NK-92 (cell line): ENCODE data around the gene UCK2.

Experiments used
- DNase-seq: peaks from one replicate; lab custom pipeline; 2025; ENCODE audit not compliant: unreplicated experiment; lab: John Stamatoyannopoulos, UW

UCK2 gene

DNA sequence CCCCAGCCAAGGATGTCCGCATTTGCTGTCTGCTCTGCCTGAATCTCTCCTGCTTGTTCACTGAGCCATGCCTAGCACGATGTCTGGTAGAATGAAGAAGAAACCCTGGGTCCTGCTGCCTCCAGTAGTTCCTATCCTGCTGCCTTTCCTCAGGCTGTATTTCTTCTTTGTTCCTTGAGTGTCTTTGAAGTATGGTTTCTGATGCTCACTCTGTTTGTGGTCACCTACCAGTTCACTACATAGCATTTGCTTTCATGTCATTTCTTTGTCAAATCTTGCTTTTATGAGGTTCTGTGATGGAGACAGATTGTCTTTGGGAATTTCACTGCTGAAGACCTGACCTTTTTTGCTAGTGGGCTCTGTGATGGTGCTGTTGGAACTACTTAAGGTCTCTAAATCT lies 5.9 kb downstream of the UCK2 start:
- no peak for DNase-seq

DNA sequence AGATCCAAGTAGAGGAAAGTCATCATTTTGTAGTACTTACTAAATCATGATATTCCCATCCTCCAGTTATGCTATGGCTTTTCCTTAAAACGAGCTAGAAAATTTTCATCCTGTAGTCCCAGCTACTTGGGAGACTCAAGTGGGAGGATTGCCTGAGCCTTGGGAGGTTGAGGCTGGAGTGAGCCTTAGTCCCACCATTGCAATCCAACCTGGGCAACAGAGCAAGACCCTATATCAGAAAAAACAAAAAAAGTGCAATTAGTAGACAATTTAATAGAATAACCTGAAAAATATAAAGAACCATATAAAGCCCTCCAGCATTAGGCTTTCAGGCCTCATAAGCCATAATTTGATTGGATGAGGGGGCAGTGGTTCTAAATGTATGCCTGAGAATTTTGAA lies 6.8 kb downstream of the UCK2 start:
- no peak for DNase-seq

DNA sequence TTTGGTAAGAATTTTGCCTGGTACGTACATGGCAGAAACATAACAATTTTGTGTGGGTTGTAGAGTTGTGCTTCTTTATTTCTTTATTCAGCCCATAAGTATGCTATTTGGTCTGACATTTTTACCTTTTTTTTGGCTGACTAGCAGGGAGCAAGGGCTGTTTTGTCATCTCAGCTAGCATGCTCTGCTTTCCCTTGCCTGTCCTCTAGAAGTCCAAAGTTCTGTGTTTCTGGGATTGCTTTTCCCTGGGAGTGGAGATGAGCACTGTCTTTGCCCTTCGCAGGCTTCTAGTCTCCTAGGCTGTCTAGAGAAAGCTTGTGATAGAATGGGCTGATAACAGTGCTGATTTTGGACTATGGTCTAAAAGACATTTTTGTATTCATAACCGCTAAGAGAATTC lies 7.5 kb downstream of the UCK2 start:
- no peak for DNase-seq

DNA sequence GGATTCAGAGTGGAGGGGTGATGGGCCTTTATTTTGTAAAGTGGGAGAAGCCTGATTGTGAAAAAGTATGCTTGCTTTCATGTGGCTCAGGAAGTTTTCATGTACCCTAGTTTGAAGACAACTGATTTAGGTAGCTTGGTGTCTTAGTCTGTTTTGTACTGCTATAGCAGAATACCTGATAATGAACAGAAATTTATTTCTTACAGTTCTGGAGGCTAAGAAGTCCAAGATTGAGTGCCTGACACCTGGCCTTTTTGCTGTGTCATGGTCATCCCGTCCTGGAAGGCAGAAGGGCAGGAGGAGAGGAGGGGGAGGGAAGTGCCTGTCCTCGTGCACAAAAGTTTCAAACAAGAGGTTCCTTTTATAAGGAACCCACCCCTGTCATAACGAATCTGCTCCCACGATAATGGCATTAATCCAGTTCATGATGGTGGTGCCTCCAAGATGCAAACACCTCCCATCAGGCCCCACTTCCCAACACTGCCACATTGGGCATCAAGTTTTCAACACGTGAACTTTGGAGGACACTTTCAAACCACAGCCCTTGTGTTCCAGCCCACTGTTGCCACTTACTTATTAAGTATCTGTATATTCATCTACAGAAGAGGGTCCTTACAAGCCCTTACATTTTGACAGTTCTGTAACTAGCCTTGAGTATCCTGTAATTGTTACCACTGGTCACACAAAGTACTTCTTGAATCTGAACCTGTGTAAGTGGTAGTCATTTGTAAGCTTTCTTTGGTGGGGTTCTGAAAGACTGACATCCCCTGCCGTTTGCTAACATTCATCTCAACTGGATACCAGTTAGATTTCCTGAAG lies 9.5 kb downstream of the UCK2 start:
- DNase-seq, result no peak

DNA sequence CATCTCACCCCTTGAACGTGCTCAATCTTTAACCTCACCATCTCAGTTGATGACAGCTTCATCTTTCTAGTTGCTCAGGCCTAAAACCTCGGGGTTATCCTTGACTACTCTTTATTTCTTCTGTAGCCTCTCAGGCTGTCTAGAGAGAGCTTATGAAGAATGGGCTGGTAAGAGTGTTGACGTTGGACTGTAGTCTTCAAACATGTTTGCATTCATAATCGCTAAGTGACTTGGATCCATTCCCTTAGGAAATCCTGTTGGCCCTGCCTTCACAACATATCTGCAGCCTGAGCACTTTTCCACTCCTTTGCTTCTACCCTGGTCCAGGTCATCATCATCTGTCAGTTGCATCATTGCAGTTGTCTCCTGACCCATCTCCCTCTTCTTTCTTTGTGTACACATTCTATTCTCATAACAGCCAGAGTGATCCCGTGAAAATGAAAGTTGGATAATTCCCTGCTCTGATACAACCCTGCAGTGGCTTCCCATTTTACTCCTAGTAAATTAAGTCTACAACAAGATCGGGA lies 10.5 kb downstream of the UCK2 start:
- DNase-seq, result no peak

DNA sequence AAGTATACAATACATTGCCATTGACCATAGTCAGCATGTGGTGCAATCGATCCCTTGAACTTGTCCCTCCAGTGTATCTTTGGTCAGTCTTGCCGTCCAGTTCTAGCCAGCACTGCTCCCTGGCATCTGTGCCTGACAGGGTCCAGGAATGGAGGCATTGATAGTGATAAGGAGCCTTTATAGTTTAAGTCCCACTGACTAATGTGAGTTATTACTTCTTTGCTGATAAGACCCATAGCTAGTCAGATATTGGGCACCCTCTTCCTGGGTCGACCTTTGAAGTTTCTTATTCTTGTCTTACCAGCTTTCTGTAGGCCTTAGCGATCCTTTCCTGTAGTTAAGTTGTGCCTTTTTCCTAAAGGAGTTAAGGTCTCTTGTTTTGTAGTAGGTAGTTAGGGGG lies 13.0 kb downstream of the UCK2 start:
- no peak for DNase-seq

DNA sequence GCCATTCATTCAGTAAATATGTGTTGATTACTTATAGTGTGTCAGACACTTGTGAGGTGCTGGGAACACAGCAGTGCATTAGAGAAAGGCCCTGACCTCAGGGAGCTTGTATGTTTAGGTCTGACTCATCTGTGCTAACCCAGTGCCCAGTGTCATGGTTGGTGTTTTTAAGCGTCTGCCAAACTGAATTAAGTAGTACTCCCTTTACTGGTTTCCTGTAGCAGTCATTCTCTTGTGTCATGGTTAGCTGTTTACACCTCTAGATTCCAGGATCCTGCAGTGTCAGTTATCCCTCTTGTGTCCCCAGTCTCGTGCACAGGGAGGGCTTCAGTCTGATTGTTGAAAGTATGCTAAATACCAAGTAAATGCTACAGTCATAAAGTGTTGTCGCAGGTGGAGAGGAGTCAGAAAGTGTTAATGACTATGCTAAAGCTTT lies 14.2 kb downstream of the UCK2 start:
- DNase-seq, result no peak

DNA sequence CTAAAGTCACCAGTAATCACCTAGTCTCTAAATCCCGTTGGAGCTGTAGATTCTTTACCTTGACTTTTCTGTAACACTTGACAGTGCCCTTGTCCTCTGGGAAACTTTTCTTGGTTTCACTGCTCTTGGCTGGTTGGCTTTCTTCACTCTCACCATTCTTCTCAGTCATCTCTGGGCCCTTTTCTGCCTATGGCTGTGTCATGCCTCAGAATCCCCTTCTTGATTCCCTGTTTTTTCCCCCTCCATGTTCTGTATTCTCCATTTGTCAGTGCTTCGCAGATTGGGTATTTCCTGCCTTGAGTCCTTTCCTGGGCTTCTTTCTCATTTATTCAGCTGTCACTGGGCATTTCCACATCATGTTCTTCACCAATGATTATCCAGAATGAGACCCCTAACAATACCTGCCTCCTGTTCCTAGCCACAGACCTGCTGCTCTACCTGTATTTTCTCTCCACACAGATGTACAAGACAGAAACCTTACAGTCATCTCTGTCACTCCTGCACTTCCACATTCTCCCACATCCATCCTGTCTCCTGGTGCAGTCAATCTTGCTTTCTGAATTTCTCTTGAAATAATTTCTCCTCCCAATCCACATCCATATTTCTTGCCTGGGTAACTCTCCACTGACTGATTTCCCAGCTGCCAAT lies 14.7 kb downstream of the UCK2 start:
- no peak for DNase-seq

DNA sequence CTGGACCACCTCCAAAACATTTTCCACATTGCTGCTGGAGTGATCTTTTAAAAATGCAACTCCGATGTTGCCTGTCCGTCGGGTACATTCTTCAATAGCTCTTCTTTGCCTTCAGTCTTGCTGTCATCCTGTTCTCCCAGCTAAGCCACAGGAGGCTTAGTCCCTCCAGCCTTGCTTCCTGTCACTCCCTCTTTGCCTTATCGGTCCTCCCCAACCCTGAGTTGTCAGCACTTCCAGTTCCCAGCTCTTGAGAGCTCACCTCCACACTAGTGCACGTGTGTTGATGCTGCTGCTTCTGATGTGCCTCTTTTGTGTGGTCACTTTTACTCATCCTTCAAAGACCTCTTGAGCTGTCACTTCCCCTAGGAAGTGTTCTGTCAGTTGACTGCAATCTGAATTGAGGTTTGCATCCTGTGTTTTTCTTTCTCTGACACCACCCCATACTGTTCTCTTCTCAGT lies 15.3 kb downstream of the UCK2 start:
- DNase-seq, result no peak

DNA sequence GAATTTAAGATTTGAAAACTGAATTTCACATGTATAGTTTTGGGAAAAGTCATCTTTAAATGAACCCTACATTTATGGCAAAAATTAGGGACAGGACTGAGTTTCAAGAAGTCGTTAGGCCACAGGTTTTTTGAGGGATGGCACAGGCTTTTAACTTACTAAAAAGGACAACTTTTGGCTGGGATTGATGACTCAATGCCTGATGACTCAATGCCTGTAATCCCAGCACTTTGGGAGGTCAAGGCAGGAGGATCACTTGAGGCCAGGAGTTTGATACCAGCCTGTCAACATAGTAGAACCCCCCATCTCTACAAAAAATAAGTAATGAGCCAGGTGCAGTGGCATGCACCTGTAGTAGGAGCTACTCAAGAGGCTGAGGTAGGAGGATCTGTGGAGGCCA lies 15.9 kb downstream of the UCK2 start:
- DNase-seq, result no peak

DNA sequence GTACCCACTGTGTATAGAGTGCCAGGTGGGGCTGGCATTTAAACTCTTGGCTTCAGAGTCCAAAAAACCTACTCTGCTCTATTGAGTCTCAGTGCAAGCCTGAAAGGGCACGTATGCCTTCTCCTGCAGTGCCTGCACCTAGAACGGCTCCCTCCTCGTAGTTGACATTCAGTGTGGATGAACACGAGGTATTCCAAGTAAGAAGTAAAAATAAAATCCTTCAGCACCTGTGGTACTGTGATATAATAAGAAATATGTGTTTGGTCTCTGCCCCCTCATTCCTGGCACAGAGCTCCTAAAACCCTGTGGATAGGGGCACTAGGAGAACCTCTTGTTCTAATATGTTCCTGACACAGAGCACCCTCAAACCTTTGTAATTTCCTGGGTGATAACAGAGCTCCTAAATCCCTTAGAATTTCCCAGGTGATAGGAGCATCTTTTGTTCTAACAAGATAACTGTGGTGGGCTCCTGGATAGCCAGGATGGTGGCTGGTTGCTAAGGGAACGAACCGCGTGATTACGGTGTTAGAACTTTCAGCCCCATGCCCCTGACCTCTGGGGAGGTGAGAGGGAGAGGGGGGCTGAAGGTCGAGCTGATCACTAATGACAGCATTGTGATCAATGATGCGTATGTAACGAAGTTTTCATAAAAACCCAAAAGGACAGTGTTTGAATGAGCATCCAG lies 16.8 kb downstream of the UCK2 start:
- no peak for DNase-seq

DNA sequence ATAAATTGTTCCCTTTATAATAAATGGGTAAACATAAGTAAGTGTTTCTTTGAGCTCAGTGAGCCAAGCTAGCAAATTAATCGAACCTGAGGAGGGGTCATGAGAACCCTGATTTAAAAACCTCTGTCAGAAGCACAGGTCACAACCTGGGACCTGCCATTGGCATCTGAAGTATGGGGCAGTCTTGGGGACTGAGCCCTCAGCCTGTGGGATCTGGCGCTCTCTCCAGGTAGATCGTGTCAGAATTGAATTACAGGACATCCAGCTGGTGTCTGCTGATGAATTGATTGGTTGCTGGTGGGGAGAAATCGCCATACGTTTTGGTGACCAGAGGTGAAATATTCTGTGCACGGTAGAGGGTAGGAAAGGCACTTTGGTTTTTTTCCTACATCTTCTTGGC lies 17.5 kb downstream of the UCK2 start:
- no peak for DNase-seq

DNA sequence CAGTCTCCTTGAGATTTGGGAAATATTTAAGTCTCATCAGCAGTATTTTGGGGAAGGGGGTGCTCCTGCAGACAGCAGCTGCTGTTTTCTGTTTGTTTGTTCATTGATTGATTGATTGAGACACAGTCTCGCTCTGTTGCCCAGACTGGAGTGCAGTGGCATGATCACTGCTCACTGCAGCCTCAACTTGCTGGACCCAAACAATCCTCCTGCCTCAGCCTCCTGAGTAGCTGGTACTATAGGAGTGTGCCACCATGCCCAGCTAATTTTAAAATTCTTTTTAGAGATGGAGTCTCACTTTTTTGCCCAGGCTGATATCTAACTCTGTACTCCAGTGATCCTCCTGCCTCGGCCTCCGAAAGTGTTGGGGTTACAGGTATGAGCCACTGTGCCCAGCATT lies 18.2 kb downstream of the UCK2 start:
- DNase-seq, result no peak

DNA sequence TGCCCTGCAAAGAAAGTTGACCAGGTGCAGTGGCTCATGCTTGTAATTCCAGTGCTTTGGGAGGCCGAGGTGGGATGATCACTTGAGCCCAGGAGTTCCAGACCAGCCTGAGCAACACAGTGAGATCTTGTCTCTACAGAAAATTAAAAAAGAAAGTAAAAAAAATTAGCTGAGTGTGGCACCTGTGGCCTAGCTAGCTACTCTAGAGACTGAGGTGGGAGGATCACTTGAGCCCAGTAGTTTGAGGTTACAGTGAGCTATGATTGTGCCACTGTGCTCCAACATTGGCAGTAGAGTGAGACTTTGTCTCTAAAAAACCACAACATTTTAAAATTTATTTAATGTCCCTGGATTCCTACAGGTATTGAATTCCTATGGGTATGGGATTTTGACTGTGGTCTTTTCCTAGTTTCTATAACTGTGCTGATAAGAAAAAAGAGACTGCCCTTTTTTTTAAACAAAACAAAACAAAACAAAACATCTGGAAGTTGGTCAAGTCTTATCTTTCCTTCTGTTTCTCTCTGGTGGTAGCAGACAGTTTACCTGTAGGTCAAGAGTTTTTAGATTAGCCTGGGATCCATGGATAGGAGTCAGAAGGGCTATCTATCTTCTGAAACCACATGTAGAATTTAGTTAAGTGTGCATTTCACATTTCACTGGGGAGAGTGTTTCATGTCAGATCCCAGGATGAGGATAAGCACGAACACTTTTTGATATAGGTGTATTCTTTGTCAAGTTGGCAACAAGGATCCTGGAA lies 18.8 kb downstream of the UCK2 start:
- DNase-seq, result no peak

DNA sequence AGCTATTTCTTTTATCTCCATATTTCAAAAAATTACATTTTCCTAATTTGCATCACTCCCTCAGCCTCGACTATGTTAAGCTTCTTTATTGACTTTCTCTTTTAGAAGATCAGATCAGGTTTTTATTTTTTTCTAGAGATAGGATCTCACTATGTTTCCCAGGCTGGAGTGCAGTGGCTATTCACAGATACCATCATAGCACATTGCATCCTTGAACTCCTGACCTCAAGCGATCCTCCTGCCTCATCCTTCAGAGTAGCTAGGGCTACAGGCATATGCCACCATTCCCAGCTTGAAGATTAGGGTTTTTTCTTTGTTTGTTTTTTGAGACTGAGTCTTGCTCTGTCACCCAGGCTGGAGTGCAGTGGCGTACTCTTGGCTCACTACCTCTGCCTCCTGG lies 20.1 kb downstream of the UCK2 start:
- DNase-seq, result no peak

DNA sequence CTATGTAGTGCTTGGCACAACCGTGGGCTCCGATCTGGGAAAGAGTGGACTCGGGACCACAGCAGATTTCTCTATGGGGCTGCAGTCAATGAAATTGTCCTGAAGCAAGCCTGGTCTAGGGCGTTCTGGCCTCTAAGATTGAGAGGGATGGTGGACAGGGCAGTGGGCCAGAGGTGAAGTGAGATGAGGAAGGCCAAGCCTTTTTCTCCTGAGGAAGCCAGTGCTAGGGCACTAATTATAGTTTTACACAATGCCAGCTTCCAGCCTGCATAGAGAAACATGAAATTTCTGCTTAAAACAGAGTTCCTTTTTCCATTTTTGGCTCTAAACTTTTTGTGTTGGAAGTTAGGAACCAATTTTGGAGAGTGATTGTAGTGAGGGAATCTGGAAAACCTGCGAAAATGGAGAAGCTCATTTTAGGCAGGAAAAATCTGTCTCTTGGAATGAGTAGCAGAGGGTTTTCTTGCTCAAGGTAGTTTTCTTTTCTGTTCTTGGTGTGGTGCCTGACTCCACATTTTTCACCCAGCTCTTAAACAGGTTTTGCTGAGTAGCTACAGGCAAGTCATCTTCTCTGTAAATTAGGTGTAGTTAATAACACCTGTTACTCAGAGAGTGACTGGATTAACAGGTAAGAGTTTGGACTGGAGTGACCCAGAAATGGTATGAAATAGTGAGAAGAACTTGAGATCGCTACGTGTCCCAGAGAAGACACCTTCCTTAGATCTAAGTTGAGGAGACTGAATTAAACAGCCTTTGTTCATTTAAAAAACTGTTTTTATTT lies 22.1 kb downstream of the UCK2 start:
- no peak for DNase-seq

DNA sequence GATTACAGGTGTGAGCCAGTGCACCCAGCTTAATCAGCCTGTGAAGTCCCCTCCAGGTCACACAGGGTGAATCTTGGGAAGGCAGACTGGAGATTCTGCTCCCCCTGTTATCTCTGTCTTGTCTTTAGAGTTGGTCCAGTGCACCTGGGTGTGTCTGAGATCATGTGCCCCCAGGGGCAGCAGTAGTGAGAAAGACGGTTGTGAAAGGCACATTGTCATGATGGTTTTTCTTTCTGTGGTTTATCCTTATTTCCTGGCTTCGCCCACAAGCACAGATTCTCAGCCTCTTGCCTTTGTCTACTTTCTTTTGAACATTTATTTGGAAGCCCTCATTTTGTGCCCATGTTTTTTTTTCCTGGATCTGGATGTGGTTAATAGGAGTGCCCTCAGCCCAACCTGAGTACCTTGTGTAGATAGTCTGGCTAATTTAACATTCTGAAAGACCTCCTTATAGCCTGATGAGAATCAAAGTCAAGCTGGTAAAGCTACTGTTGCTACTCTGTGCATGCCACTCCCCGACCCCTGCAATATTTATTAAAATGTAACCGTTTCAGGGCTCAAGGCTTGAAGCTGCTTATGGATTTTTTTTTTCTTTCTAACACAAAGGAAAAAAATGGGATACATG lies 23.7 kb downstream of the UCK2 start:
- no peak for DNase-seq

DNA sequence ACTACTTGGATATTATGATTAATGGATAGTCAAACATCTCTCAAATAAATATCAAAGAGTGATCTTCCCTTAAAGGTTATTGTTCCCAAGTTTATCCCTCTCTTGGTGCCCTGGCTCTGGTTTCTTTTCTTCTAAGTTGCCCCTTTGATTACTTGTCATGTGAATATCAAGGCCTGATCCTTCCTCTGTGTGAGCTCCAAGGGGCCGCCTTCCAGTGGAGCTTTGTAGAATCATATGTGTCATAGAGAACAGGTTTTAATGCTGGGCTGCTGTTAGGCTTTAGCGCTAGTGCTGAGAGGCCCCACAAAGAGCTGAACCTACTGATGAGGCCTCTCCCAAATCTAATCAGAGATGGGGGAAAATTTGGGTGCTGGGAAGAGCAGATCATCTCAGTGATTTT lies 25.5 kb downstream of the UCK2 start:
- DNase-seq, result no peak

DNA sequence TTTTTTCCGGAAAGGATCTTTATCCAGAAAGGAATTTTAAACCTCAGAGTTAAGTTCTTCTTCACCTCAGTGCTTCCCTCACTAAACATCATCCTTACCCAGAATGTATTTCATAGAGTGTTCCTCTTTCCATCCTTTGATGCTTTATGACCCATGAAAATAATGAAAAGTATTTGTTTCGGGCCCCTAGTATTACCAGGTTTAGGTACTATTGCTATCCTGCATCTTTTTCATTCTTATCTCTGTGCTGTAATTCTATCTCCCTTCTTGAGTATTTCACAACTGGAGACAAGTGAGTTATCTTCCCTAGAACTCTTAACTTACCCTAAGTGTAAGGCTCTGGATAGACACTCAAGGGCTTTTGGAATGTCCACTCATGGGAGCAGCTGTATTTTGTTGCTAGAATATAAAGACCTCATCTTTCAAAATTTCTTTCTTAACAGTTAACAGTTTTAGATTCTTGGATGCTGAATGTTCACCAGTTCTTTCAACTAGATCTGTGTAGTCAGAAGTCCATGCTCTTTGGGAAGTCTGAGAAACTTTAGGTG lies 26.2 kb downstream of the UCK2 start:
- no peak for DNase-seq
